Gastroesophageal sphincter (tissue), 4 donors: ENCODE measurements around the gene CCDC97. TPM values are rescaled to one million over a fixed set of nuclear protein-coding genes. Genes with fewer than 3 reads are reported as not detected.

Experiments used
- ATAC-seq: fragments of 150-250 bp; one replicate; pipeline ENCODE4 v1.9.1; 2016; ENCODE audit warnings: mild to moderate bottlenecking, moderate library complexity
- H3K27ac ChIP-seq, 4 donors: fragments of 200-600 bp; sonication (generic) in 3 of 4; 1 replicate in 3 of 4; 2 replicates in 1 of 4; pipeline ENCODE4 v1.5.1; 2016 to 2019
- H3K27me3 ChIP-seq: fragments of 200-600 bp; sonication (generic); one replicate; pipeline ENCODE4 v1.5.1; 2019
- H3K36me3 ChIP-seq, 2 donors: fragments of 200-600 bp; sonication (generic); one replicate each; pipeline ENCODE4 v1.5.1; 2019; ENCODE audit warnings: control low read depth in 1 of 2
- H3K4me1 ChIP-seq, 3 donors: fragments of 200-600 bp; sonication (generic); 1 replicate in 2 of 3; 2 replicates in 1 of 3; pipeline ENCODE4 v1.5.1; 2016 to 2019; ENCODE audit warnings: control low read depth in 2 of 3
- H3K4me3 ChIP-seq, 2 donors: fragments of 200-600 bp; sonication (generic); one replicate each; pipeline ENCODE4 v1.5.1; 2019; ENCODE audit warnings: mild to moderate bottlenecking in 1 of 2, moderate library complexity in 1 of 2
- H3K9me3 ChIP-seq, 3 donors: fragments of 200-600 bp; sonication (generic); one replicate each; pipeline ENCODE4 v1.5.1; 2017 to 2019; ENCODE audit warnings: control low read depth in 2 of 3
- EP300 ChIP-seq: sonication (generic); formaldehyde crosslinking; IDR thresholded peaks from one replicate; pipeline ENCODE4 v1.6.1; 2017; ENCODE audit warnings: antibody characterized with exemption, mild to moderate bottlenecking
- POLR2A ChIP-seq, 2 donors: fragments of 450-650 bp; IDR thresholded peaks; one replicate each; pipeline ENCODE4 v1.6.1; 2017; ENCODE audit warnings: antibody characterized with exemption in 2 of 2, mild to moderate bottlenecking in 2 of 2, moderate library complexity in 1 of 2
- POLR2AphosphoS5 ChIP-seq: sonication (generic); formaldehyde crosslinking; IDR thresholded peaks from one replicate; pipeline ENCODE4 v1.6.1; 2017; ENCODE audit warnings: antibody characterized with exemption
- WGBS, 2 donors: methylation state at CpG; one replicate each; pipeline ENCODE4 v1.1.5; 2018; ENCODE audit warnings: low coverage in 1 of 2; 5-methylcytosine and 5-hydroxymethylcytosine counted together
- total RNA-seq, 4 donors: library from RNA; depleted of rRNA; stranded (reverse); fragments of >200 nt; gene quantifications; one replicate each; pipeline ENCODE4 v1.1.0, GENCODE V29; 2016
- TF ChIP-seq, protein P1 (sequence below), 4 experiments: fragments of 200-600 bp in 2 of 4; fragments of 450-650 bp in 2 of 4; sonication (generic) in 1 of 4; IDR thresholded peaks; one replicate each; pipeline ENCODE4 v1.5.1; 2017 to 2019; ENCODE audit warnings: antibody characterized with exemption in 4 of 4, mild to moderate bottlenecking in 2 of 4, moderate library complexity in 2 of 4

CCDC97 gene
- total RNA-seq, 4 donors from 2014 or later: 11.6 to 18.9 (median 15.9) TPM

DNA sequence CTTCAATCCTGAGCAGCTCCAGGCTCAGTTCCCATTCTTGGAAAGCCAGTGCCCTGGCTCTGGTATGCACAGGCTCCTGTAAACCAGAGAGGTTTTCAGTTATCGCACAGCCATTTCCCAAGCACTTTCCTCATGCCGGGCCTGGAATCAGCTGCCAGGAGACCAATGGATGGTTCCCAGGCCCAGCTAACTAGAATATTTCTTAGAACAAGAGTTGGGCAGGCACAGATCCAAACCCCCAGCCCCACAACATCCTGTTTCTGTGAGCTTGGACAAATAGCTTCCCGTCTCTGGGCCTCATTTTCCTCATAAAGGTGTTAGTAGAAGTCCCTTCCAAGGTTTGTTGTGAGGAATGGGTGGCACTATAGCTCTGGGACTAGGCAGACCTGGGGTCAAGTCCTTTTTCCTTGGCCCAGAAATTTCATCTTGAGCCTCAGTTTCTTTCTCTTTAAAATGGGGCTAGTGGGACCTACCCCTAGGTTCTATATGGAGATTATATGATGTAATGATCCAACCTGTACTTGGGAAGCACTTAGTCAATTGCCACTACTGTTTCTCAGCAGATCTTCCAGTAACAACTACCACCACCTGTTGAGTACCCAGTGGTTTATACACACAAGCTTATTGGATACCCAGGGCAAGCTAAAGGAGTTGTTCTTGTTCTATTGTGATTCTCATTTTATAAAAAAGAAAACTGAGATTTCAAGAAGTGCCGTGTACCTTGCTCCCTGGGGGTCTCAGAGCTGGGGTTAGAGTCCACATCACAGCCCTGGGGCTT is 5.1 kb upstream of the CCDC97 start:
- peak overlapping the region in 1 of 2 donors; percentile 4 for H3K4me3 ChIP-seq
- H3K27me3 ChIP-seq: no peaks in the 10 kb centered on the region
- H3K27ac ChIP-seq: peak overlapping the region in 3 of 4 donors; percentile 24 to 58 (median 39)
- H3K9me3 ChIP-seq: no peaks in the 10 kb centered on the region
- H3K36me3 ChIP-seq: peaks cover 0 to 81% of the 10 kb centered on the region in 2 donors
- ATAC-seq: no peak
- peaks cover 2 to 54% (median 23%) of the 10 kb centered on the region in 3 donors for H3K4me1 ChIP-seq
- TF ChIP-seq EP300 (no peak), POLR2AphosphoS5 (no peak)
- 59 to 92% methylated on average over 2 of the region's 4 CpGs for WGBS, 2 donors

DNA sequence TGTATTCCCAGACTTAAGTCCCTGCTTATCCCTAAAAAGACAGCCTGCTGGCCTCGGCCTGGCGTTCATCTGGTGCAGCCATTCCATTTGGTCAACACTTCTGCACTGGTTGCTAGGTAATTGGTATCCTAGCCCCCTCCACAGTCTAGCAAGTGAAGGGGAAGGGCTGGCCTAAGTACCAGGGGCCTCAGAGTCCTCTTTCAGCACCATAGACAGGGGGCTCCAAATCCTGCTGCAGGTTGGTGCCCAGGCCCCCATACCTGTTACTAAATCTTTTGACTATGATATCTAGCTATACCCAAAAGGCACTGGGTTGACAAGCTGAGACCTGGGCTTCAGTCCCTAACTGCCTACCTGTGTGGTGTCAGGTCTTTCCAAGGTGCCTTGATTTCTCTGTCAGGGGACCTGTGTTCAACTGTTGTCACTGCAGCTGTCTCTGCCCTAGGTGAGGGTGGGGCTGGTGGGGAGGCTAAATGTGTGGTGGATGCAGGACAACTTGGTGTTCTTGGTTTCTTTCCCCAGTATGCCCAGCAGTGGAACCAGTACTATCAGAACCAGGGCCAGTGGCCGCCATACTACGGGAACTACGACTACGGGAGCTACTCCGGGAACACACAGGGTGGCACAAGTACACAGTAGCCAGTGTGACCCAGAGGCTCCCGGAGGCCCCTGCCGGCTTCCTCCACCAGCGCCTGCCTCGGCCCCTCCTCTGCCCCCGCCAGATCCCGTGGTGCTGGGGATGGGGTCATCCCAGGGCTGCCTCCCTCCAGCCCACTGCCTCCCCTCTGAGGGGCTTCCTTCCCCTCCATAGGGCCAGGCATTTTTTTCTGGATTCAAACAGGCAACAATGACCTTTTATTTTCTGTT is 3.8 kb upstream of the CCDC97 start:
- Histone ChIP-seq H3K9me3 (no peaks in the 10 kb centered on the region), H3K4me1 (peaks cover 2 to 50% (median 19%) of the 10 kb centered on the region in 3 donors), H3K4me3 (no peak overlapping the region), H3K36me3 (peaks cover 0 to 69% of the 10 kb centered on the region in 2 donors), H3K27me3 (no peaks in the 10 kb centered on the region), H3K27ac (peak overlapping the region in 3 of 4 donors; percentile 13 to 95 (median 58))
- 46 to 64% methylated on average over 4 to 6 of the region's 13 CpGs for WGBS, 2 donors
- no peak for ATAC-seq
- TF ChIP-seq POLR2AphosphoS5: no peak
- no peak for TF ChIP-seq EP300
- no peak for TF ChIP-seq POLR2A (IDR thresholded peaks at IDR 0.05)
- TF ChIP-seq, protein P1, sequence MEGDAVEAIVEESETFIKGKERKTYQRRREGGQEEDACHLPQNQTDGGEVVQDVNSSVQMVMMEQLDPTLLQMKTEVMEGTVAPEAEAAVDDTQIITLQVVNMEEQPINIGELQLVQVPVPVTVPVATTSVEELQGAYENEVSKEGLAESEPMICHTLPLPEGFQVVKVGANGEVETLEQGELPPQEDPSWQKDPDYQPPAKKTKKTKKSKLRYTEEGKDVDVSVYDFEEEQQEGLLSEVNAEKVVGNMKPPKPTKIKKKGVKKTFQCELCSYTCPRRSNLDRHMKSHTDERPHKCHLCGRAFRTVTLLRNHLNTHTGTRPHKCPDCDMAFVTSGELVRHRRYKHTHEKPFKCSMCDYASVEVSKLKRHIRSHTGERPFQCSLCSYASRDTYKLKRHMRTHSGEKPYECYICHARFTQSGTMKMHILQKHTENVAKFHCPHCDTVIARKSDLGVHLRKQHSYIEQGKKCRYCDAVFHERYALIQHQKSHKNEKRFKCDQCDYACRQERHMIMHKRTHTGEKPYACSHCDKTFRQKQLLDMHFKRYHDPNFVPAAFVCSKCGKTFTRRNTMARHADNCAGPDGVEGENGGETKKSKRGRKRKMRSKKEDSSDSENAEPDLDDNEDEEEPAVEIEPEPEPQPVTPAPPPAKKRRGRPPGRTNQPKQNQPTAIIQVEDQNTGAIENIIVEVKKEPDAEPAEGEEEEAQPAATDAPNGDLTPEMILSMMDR (IDR thresholded peaks at IDR 0.05): no peak

DNA sequence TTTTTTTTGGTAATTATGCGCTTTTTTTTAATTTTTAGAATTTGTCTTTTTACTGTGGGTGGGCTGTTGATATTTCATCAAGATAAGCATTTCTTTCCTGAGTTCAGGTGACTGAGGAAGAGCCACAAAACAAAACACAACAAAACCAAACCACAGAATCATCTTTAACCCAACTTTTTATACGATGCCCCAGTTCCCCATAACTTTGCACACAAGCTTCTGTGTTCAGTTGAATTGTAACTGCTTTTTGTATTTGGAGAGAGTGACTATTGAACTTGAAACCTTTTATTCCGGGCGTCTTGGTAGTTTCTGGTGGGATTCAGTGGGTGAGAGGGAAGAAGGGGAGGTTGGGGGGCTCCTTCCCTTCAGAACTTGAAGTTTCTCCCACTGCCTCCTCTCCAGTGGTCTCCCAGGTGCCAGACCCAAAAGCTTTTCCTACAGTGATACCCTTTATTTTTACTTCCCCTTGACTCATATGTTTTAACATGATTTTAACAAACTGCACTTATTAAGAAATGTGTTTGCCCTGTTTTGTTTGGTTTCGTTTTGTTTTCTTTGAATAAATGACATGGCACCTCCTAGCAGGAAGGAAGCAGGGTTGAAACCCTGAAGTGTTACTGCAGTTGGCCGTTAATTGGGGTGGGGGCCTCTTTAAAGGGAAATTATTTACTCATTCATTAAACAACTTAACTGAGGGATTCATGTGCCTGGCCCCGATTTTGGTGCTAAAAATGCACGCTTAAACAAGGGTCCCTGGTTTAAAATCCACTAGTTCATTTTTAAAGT is 2.7 kb upstream of the CCDC97 start:
- H3K9me3 ChIP-seq: no peaks in the 10 kb centered on the region
- H3K27me3 ChIP-seq: no peaks in the 10 kb centered on the region
- 50 to 58% methylated on average over 6 to 8 of the region's 8 CpGs for WGBS, 2 donors
- H3K36me3 ChIP-seq: peaks cover 0 to 64% of the 10 kb centered on the region in 2 donors
- peak overlapping the region in 3 of 4 donors; percentile 90 to 97 (median 95) for H3K27ac ChIP-seq
- no peak for TF ChIP-seq POLR2AphosphoS5
- TF ChIP-seq POLR2A (IDR thresholded peaks at IDR 0.05): no peak
- no peak for TF ChIP-seq EP300
- TF ChIP-seq, protein P1 (IDR thresholded peaks at IDR 0.05): no peak
- H3K4me1 ChIP-seq: peaks cover 2 to 53% (median 25%) of the 10 kb centered on the region in 3 donors
- H3K4me3 ChIP-seq: no peak overlapping the region
- ATAC-seq: no peak

DNA sequence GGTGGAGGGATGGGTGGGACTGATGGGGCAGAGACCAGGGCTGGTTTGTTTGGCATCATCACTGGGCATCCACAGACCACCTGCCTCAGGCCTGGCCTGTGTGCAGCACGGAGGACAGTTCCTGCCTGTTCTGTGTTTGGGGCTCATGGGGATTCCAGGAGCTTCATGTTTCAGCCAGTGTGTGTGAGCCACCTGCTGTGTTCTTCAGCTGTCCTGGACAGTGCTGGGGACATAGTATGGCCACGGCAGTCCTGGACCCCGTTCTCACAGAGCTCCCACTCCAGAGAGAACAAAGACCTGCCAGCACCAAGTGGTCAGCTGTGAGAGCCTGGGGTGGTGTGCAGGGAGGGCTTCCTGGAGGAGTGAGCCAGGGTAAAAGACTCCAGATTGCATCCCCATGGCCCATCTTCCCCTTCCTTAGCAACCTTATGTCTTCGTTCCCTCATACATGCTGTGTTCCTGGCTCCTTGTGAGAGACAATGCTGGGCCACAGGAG is 2.0 kb upstream of the CCDC97 start:
- peak overlapping the region; percentile 80 to 97 (median 92) for H3K27ac ChIP-seq
- WGBS, 2 donors: no CpG with 5 or more reads among the region's 4 CpGs
- no peak for ATAC-seq
- peaks cover 0 to 64% of the 10 kb centered on the region in 2 donors for H3K36me3 ChIP-seq
- no peak overlapping the region for H3K4me3 ChIP-seq
- H3K9me3 ChIP-seq: no peaks in the 10 kb centered on the region
- peaks cover 2 to 60% (median 25%) of the 10 kb centered on the region in 3 donors for H3K4me1 ChIP-seq
- no peak for TF ChIP-seq POLR2A (IDR thresholded peaks at IDR 0.05)
- TF ChIP-seq EP300: no peak
- TF ChIP-seq POLR2AphosphoS5: no peak
- TF ChIP-seq, protein P1 (IDR thresholded peaks at IDR 0.05): no peak
- no peaks in the 10 kb centered on the region for H3K27me3 ChIP-seq
